Liver (tissue), 9 donors: ENCODE data around the gene CMIP. TPM values are rescaled to one million over a fixed set of nuclear protein-coding genes. Genes with fewer than 3 reads are reported as not detected.

Experiments used
- DNase-seq: peaks from one replicate; pipeline ENCODE4 v3.0.0-alpha.2; 2017; ENCODE audit warnings: low spot score
- H3K27ac ChIP-seq, 2 donors: one replicate each; pipeline ENCODE4 v1.7.0; 2013; ENCODE audit warnings: inconsistent platforms in 2 of 2, low read length in 2 of 2, control low read depth in 1 of 2, low read depth in 1 of 2, mild to moderate bottlenecking in 1 of 2
- H3K27me3 ChIP-seq, 4 donors: one replicate each; pipeline versions ENCODE4 v1.6.1 to v1.7.0; 2013; ENCODE audit warnings: low read length in 3 of 4, inconsistent platforms in 1 of 4, mild to moderate bottlenecking in 1 of 4, moderate library complexity in 1 of 4; ENCODE audit not compliant: control insufficient read depth in 4 of 4, insufficient read depth in 4 of 4
- H3K36me3 ChIP-seq, 4 donors: one replicate each; pipeline versions ENCODE4 v1.6.1 to v1.7.0; 2013; ENCODE audit warnings: low read length in 3 of 4, mild to moderate bottlenecking in 3 of 4, low read depth in 1 of 4, moderate library complexity in 1 of 4; ENCODE audit not compliant: control insufficient read depth in 4 of 4, insufficient read depth in 3 of 4
- H3K4me1 ChIP-seq, 4 donors: one replicate each; pipeline versions ENCODE4 v1.6.1 to v1.7.0; 2013; ENCODE audit warnings: low read length in 3 of 4, mild to moderate bottlenecking in 3 of 4, moderate library complexity in 1 of 4; ENCODE audit not compliant: control insufficient read depth in 4 of 4, insufficient read depth in 4 of 4
- H3K4me3 ChIP-seq, 3 donors: one replicate each; pipeline versions ENCODE4 v1.6.1 to v1.7.0; 2013; ENCODE audit warnings: low read length in 3 of 3, control low read depth in 1 of 3, low read depth in 1 of 3, mild to moderate bottlenecking in 1 of 3
- H3K9ac ChIP-seq, 2 donors: one replicate each; pipeline ENCODE4 v1.7.0; 2013; ENCODE audit warnings: low read length in 2 of 2, mild to moderate bottlenecking in 2 of 2, moderate library complexity in 2 of 2, control low read depth in 1 of 2, low read depth in 1 of 2
- H3K9me3 ChIP-seq, 4 donors: one replicate each; pipeline versions ENCODE4 v1.6.1 to v1.7.0; 2013; ENCODE audit warnings: low read length in 3 of 4; ENCODE audit not compliant: control insufficient read depth in 4 of 4
- CTCF ChIP-seq: fragments of 150-350 bp; IDR thresholded peaks from 2 replicates; pipeline ENCODE4 v1.5.1; 2017; ENCODE audit warnings: improper control_type of control experiment, low read depth, low read length; ENCODE audit not compliant: missing input control
- EGR1 ChIP-seq, 2 donors: IDR thresholded peaks; 2 replicates each; pipeline ENCODE4 v1.6.1; 2016 to 2018; ENCODE audit warnings: antibody characterized with exemption in 2 of 2, low read depth in 2 of 2
- FOXA1 ChIP-seq: IDR thresholded peaks from 2 replicates; pipeline ENCODE4 v1.6.1; 2016; ENCODE audit warnings: antibody characterized with exemption
- FOXA2 ChIP-seq: IDR thresholded peaks from 2 replicates; pipeline ENCODE4 v1.6.1; 2016; ENCODE audit warnings: antibody characterized with exemption
- GABPA ChIP-seq, 2 donors: IDR thresholded peaks in 1 of 2; conservative IDR thresholded peaks in 1 of 2; 2 replicates each; pipeline ENCODE4 v1.6.1; 2016; ENCODE audit warnings: antibody characterized with exemption in 2 of 2, mild to moderate bottlenecking in 1 of 2, moderate library complexity in 1 of 2
- HNF4A ChIP-seq, 2 donors: conservative IDR thresholded peaks; 2 replicates each; pipeline ENCODE4 v1.6.1; 2016; ENCODE audit warnings: antibody characterized with exemption in 2 of 2, mild to moderate bottlenecking in 2 of 2
- HNF4G ChIP-seq: IDR thresholded peaks from 2 replicates; pipeline ENCODE4 v1.6.1; 2016; ENCODE audit warnings: antibody characterized with exemption
- JUND ChIP-seq, 2 donors: IDR thresholded peaks; 2 replicates each; pipeline ENCODE4 v1.6.1; 2016; ENCODE audit warnings: antibody characterized with exemption in 2 of 2
- MAX ChIP-seq: IDR thresholded peaks from 2 replicates; pipeline ENCODE4 v1.6.1; 2016; ENCODE audit warnings: antibody characterized with exemption
- NR2F2 ChIP-seq: IDR thresholded peaks from 2 replicates; pipeline ENCODE4 v1.6.1; 2016; ENCODE audit warnings: antibody characterized with exemption
- RAD21 ChIP-seq, 2 donors: IDR thresholded peaks; 2 replicates each; pipeline ENCODE4 v1.6.1; 2016; ENCODE audit warnings: antibody characterized with exemption in 2 of 2, mild to moderate bottlenecking in 2 of 2
- REST ChIP-seq: IDR thresholded peaks from 2 replicates; pipeline ENCODE4 v1.6.1; 2016; ENCODE audit warnings: antibody characterized with exemption, mild to moderate bottlenecking
- RXRA ChIP-seq, 2 donors: IDR thresholded peaks; 2 replicates each; pipeline ENCODE4 v1.6.1; 2017 to 2018; ENCODE audit warnings: antibody characterized with exemption in 2 of 2, mild to moderate bottlenecking in 1 of 2
- SP1 ChIP-seq: IDR thresholded peaks from 2 replicates; pipeline ENCODE4 v1.6.1; 2018; ENCODE audit warnings: antibody characterized with exemption, mild to moderate bottlenecking
- TAF1 ChIP-seq: conservative IDR thresholded peaks from 2 replicates; pipeline ENCODE4 v1.6.1; 2016; ENCODE audit warnings: antibody characterized with exemption, mild to moderate bottlenecking
- YY1 ChIP-seq: IDR thresholded peaks from 2 replicates; pipeline ENCODE4 v1.6.1; 2016; ENCODE audit warnings: antibody characterized with exemption, mild to moderate bottlenecking
- WGBS: extraction: QIAGEN DNeasy Blood & Tissue Kit; methylation state at CpG from one replicate; pipeline ENCODE4 v1.1.7; 2013; 5-methylcytosine and 5-hydroxymethylcytosine counted together
- polyA plus RNA-seq, 2 donors: library from polyadenylated mRNA; stranded (reverse) in 1 of 2; unstranded in 1 of 2; fragments of 200-250 nt in 1 of 2; fragments of >200 nt in 1 of 2; fragmentation: Nextera tagmentation in 1 of 2; extraction: Ambion mirVana in 1 of 2; gene quantifications; one replicate each; pipeline versions ENCODE4 v1.2.1 to v1.2.3, GENCODE V29; 2013 to 2015
- total RNA-seq, 2 donors: library from RNA; depleted of rRNA; stranded (reverse); fragments of >200 nt; gene quantifications; one replicate each; pipeline ENCODE4 v1.2.3, GENCODE V29; 2014
- TF ChIP-seq, protein P1 (sequence below): IDR thresholded peaks from 2 replicates; pipeline ENCODE4 v1.6.1; 2016; ENCODE audit warnings: antibody characterized with exemption
- TF ChIP-seq, protein P2 (sequence below): IDR thresholded peaks from 2 replicates; pipeline ENCODE4 v1.6.1; 2016; ENCODE audit warnings: antibody characterized with exemption
- donor health status: healthy.
- donor health status: healthy.
- donor health status: healthy.
- donor health status: healthy.
- donor health status: healthy.

CMIP gene
- total and polyA plus RNA-seq, 4 donors, result 1.7 to 15.6 (median 10.1) TPM

- Histone ChIP-seq H3K4me1 (peaks cover 0 to 11% (median 5%) of the 10 kb centered on the region in 4 donors), H3K4me3 (no peak overlapping the region), H3K27ac (no peak overlapping the region), H3K9ac (no peak overlapping the region), H3K9me3 (no peaks in the 10 kb centered on the region), H3K36me3 (no peaks in the 10 kb centered on the region), H3K27me3 (no peaks in the 10 kb centered on the region)
- 90% methylated on average over 2 of the region's 2 CpGs for WGBS
- no peak for DNase-seq
- TF ChIP-seq GABPA (IDR thresholded peaks at IDR 0.05 in 1 of 2, conservative IDR thresholded peaks at IDR 0.05 in 1 of 2), result no peak
- TF ChIP-seq RXRA (IDR thresholded peaks at IDR 0.05), result no peak
- TF ChIP-seq, protein P1, sequence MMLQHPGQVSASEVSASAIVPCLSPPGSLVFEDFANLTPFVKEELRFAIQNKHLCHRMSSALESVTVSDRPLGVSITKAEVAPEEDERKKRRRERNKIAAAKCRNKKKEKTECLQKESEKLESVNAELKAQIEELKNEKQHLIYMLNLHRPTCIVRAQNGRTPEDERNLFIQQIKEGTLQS, result no peak
- TF ChIP-seq CTCF, result no peak
- TF ChIP-seq RAD21 (IDR thresholded peaks at IDR 0.05), result no peak
- TF ChIP-seq SP1, result no peak
- no peak for TF ChIP-seq HNF4A (conservative IDR thresholded peaks at IDR 0.05)
- TF ChIP-seq MAX, result no peak
- no peak for TF ChIP-seq NR2F2
- no peak for TF ChIP-seq JUND (IDR thresholded peaks at IDR 0.05)
- TF ChIP-seq YY1, result no peak
- TF ChIP-seq FOXA2, result no peak
- no peak for TF ChIP-seq HNF4G
- TF ChIP-seq, protein P2, sequence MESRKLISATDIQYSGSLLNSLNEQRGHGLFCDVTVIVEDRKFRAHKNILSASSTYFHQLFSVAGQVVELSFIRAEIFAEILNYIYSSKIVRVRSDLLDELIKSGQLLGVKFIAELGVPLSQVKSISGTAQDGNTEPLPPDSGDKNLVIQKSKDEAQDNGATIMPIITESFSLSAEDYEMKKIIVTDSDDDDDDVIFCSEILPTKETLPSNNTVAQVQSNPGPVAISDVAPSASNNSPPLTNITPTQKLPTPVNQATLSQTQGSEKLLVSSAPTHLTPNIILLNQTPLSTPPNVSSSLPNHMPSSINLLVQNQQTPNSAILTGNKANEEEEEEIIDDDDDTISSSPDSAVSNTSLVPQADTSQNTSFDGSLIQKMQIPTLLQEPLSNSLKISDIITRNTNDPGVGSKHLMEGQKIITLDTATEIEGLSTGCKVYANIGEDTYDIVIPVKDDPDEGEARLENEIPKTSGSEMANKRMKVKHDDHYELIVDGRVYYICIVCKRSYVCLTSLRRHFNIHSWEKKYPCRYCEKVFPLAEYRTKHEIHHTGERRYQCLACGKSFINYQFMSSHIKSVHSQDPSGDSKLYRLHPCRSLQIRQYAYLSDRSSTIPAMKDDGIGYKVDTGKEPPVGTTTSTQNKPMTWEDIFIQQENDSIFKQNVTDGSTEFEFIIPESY, result no peak
- no peak for TF ChIP-seq EGR1 (IDR thresholded peaks at IDR 0.05; ENCODE audit: low read depth in 2 of 2)
- TF ChIP-seq REST, result no peak
- no peak for TF ChIP-seq TAF1
- no peak for TF ChIP-seq FOXA1
Measured at GRCh38 chr16:81435567-81435966, 9.0 kb upstream of the CMIP start.
